IPS-11a (cell line): ENCODE data around the gene STK32B.

ENCODE experiments used
- H3K4me3 ChIP-seq: one replicate; pipeline ENCODE4 v1.5.1; 2013; ENCODE audit warnings: low read depth, low read length, control low read depth

Gene STK32B

GRCh38 chr4:5463361-5463760 lies 412.1 kb downstream of the STK32B start:
- no peak overlapping the region for H3K4me3 ChIP-seq

DNA sequence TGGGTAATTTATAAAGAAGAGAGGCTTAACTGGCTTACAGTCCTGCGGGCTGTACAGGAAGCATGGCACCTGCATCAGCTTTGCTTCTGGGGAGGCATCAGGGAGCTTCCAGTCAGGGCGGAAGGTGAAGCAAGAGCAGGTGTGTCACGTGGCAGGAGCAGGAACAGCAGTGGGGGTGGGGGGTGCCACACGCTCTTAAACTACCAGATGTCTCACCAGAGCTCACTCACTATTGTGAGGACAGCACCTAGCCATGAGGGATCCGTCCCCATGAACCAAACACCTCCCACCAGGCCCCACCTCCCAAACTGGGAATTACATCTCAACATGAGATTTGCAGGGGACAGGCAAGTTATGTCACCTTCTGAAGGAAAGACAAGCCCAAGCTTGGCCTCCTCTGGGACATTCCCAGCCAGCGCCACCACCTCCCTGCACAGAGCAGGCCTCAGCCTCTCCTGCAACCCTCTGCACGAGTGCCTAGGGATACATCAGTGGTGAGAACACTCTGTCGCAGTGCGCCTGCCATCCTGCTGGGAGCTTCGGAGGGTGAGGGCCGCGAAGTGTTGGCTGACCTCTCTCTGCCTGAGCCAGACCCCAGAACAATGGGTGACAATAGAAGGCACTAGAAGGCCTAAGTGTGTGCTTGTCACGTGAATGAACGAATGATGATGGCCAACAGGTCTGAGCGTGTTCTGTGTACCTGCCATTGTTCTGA lies 412.8 kb downstream of the STK32B start:
- H3K4me3 ChIP-seq: no peak overlapping the region

GRCh38 chr4:5465529-5465928 lies 414.2 kb downstream of the STK32B start:
- H3K4me3 ChIP-seq: no peak overlapping the region

GRCh38 chr4:5465956-5466355 lies 414.7 kb downstream of the STK32B start:
- no peak overlapping the region for H3K4me3 ChIP-seq

DNA sequence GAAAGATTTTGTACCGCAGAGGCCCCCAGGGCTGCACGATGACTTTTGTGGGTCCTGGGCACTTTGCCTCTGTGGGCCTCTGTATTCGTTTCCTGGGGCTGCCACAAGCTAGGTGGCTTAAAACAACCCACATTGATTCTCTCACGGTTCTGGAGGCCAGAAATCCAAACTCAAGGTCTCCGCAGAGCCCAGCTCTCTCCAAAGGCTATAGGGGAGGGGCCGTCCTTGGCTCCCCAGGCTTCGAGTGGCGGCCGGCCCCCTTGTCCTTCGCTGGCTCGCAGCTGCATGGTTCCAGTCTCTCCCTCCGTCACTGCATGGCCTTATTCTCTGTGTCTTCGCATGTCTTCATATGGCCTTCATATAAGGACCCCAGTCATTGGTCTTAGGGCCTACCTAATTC lies 415.8 kb downstream of the STK32B start:
- H3K4me3 ChIP-seq: no peak overlapping the region

- no peak overlapping the region for H3K4me3 ChIP-seq
Observed at GRCh38 chr4:5469151-5469775, 418.0 kb downstream of the STK32B start.

DNA sequence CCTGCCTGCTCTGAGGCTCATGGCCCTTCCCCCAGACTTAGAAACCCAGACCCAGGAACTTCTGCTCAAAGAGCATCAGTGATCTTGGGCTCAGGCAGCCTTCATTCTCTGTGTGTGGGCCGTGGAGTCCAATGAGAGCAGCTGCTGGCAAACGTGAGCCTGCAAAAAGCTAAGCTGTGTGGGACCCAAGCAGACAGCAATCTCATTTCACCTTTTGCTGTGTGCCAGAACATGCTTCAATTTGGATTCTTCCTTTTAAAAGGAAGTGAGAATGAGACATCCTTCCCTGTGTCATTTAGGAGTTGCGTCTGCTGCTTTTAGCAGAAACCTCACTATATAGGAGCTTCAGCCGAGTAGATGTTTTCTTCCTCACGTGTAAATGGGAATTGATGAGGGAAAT lies 418.6 kb downstream of the STK32B start:
- H3K4me3 ChIP-seq: no peak overlapping the region

- no peak overlapping the region for H3K4me3 ChIP-seq
Observed at GRCh38 chr4:5470318-5471198, 419.3 kb downstream of the STK32B start.

GRCh38 chr4:5471206-5471605 lies 419.9 kb downstream of the STK32B start:
- no peak overlapping the region for H3K4me3 ChIP-seq

- H3K4me3 ChIP-seq: no peak overlapping the region
Observed at GRCh38 chr4:5471691-5472090, 420.4 kb downstream of the STK32B start.

- no peak overlapping the region for H3K4me3 ChIP-seq
Observed at GRCh38 chr4:5472160-5472591, 420.9 kb downstream of the STK32B start.

DNA sequence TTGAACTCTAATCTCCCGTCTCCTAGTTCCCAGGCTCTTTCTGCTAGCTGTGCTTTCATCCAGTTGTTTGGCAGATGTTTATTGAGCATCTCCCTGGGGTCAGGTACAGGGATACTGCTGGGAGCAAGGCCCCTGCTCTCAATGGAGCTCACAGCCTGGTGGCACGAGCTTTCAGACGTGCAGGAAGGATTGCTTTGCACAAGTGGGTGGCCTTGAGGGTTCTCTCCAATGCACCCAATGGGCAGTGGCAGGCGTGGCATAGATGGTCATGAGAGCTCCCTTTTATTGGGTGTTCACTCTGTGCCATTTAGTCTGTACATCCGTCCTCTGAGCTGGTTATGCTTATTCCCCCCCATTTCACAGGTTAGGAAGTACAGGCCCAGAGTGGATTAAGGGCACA lies 421.8 kb downstream of the STK32B start:
- H3K4me3 ChIP-seq: no peak overlapping the region

- no peak overlapping the region for H3K4me3 ChIP-seq
Observed at GRCh38 chr4:5474756-5475155, 423.5 kb downstream of the STK32B start.

- no peak overlapping the region for H3K4me3 ChIP-seq
Observed at GRCh38 chr4:5477613-5478012, 426.3 kb downstream of the STK32B start.

- no peak overlapping the region for H3K4me3 ChIP-seq
Observed at GRCh38 chr4:5478169-5478568, 426.9 kb downstream of the STK32B start.

GRCh38 chr4:5478697-5479096 lies 427.4 kb downstream of the STK32B start:
- no peak overlapping the region for H3K4me3 ChIP-seq

DNA sequence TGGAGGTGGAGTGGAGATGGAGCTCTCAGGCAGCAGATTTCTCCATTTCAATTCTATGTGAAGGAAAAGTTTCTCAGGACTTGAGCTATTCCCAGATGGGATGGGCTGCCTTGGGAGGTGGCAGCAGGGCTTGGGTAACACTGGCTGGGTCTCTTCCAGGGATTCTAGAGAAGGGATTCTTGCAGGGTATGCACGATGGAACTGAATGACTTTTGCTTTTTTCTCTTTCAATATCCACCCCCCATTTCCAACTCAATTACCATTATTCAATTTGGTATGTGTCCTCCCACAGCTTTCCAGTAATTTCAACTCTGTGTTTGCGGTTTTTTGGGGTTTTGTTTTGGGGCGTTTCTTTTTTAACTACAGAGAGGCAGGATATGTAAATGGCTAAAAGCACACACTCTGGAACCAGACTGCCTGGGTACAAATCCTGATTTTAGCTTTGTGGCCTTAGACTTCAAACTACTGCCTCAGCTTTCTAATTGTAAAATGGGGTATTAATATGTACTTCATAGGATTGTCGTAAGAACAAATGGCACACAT lies 428.3 kb downstream of the STK32B start:
- no peak overlapping the region for H3K4me3 ChIP-seq

GRCh38 chr4:5488413-5488812 lies 437.1 kb downstream of the STK32B start:
- no peak overlapping the region for H3K4me3 ChIP-seq

DNA sequence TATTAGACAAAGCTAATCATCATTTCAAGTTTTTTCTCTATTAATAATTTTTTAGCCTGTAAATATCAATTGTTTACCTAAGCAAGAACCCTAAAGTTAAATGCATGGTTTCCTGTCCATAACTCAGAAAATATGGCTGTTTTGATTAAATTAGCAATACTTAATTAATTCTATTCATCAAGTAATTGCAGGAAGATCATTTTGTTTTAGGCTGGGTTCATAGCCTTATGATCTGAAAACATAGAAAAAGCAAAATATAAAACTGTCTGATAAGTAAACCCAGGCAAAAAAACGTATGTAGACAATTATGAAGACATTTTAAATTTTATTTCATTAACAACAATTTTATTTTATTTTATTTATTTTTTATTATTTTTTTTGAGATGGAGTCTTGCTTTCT lies 438.0 kb downstream of the STK32B start:
- H3K4me3 ChIP-seq: no peak overlapping the region

DNA sequence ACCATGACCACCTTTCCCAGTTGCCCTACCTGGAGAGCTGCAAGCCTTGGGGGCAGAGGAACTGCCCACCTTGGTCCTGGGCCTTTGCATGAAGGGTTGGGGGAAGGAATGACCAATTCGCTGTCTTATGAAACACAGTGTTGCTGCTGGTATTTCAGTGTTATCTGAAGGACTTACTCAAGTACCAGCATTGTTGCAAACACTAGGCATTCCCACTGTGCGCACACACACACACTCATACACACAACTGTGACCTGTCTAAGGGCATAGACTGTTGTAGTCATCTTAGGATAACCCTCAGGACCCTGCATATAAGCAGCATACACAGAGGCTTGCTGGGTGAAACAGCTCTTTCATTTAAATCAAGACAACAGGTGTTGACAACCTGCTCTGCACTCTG lies 446.2 kb downstream of the STK32B start:
- no peak overlapping the region for H3K4me3 ChIP-seq

DNA sequence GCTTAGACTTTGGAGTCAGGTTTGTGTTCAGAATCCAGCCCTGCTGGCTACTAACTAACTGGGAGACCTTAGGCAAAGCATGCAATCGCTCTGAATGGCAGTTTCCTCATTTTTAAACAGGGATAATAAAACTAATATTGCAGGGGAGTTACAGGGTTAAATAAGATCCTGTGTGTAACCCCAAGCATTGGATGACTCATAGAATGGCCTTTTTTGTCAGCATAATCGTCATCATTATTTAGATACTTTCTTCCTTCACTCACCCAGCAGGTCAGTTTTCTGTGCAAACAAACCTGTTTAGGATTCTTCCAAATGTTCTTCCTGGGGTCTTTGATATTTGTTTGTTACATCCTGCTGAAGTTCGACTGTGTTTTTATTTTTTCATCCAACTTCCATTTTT lies 448.9 kb downstream of the STK32B start:
- no peak overlapping the region for H3K4me3 ChIP-seq
